ENCODE results near the gene ELF1.
"Not testable (repeated sequence)": the region's sequence is repeated elsewhere in the genome, so short reads cannot be mapped to it uniquely, and the experiment has no call there.

The ELF1 gene

DNA sequence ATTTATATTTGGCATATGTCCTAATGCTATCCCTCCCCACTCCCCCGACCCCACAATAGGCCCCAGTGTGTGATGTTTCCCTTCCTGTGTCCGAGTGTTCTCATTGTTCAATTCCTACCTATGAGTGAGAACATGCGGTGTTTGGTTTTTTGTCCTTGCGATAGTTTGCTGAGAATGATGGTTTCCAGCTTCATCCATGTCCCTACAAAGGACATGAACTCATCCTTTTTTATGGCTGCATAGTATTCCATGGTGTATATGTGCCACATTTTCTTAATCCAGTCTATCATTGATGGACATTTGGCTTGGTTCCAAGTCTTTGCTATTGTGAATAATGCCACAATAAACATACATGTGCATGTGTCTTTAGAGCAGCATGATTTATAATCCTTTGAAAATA, 23.3 kb upstream of the ELF1 start:
- DNase-seq (ENCODE audit: low read depth, low spot score), result not testable (repeated sequence)

DNA sequence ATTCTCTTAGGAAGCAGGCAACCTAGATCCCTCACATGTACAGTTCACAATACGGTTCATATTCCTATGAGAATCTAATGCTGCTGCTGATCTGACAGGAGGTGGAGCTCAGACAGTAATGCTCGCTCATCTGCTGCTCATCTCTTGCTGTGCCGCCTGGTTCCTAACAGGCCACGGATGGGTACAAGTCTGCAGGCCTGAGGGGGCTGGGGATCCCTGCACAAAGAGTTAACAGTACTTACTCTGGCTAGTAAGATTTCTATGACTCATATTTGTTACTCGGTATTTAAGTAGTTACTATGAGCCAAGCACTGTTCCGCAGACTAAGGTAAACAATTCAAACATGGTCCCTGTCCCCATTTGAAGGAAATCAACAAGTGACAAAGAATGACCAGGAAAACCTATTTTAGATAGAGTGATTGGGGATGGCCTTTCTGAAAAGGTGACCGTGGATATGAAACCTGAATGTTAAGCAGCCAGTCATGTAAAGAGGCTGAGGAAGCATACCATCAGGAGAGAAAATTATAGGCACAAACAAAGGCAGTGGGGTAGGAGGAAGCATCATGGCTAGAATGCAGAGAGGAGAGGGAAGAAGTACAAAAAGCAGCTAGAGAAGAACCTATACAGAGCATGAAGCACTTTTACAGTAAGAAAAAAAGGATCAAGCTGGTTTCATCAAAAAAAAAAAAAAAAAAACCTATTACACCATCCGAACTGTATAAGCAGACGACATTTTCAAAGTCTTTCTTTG, 21.6 kb upstream of the ELF1 start:
- DNase-seq (ENCODE audit: low read depth, low spot score), result no peak

GRCh38 chr13:41039746-41040145, 20.6 kb upstream of the ELF1 start:
- no peak for DNase-seq (ENCODE audit: low read depth, low spot score)

- DNase-seq (ENCODE audit: low read depth, low spot score), result not testable (repeated sequence)
These were observed 17.4 kb upstream of the ELF1 start for GRCh38 chr13:41036557-41036956.

DNA sequence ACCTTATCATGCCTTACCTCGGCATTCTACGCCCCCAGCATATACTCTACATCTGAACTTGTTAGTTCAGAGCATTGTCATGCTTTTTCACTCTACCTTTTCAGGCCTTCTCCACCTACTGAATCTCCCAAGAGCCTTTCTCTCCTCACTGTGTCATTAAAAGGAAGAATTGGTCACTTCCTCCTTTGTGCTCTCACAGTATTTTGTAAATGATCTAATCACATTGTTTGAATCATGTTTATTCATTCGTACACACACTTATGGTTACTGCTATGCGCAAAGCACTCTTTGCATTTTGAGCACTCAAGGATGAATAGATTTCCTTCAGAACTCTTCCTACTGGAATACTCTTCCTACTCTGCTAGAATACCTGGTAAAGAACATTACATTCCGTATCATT, 15.8 kb upstream of the ELF1 start:
- DNase-seq (ENCODE audit: low read depth, low spot score), result no peak

- no peak for DNase-seq (ENCODE audit: low read depth, low spot score)
These were observed 15.3 kb upstream of the ELF1 start for GRCh38 chr13:41034382-41034781.

GRCh38 chr13:41032691-41033376, 13.7 kb upstream of the ELF1 start:
- DNase-seq (ENCODE audit: low read depth, low spot score), result no peak

- DNase-seq (ENCODE audit: low read depth, low spot score), result no peak
These were observed 10.5 kb upstream of the ELF1 start for GRCh38 chr13:41029629-41030028.

- no peak for DNase-seq (ENCODE audit: low read depth, low spot score)
These were observed 8.9 kb upstream of the ELF1 start for GRCh38 chr13:41028051-41028450.

GRCh38 chr13:41026788-41027187, 7.7 kb upstream of the ELF1 start:
- DNase-seq (ENCODE audit: low read depth, low spot score), result no peak

DNA sequence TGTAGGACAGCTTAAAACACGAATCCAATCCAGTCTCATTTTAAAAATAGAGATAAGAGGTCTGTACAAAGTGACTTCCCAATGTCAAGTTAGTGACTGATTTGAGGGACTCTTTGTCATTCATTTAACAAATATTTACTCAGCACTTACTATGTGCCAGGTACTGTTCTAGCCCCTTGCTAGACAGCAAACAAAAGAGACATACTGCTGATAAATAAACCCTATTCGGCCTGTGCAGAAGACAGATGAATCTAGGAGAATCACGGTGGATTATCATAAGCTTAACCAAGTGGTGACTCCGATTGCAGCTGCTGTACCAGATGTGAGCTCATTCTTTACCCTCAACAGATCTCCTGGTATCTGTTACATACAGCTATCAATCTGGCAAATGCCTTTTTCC, 6.4 kb upstream of the ELF1 start:
- no peak for DNase-seq (ENCODE audit: low read depth, low spot score)

- DNase-seq (ENCODE audit: low read depth, low spot score), result no peak
These were observed 647 bp upstream of the ELF1 start for GRCh38 chr13:41019578-41020347.

- DNase-seq (ENCODE audit: low read depth, low spot score), result no peak
These were observed 541 bp downstream of the ELF1 start for GRCh38 chr13:41018602-41018948.

DNA sequence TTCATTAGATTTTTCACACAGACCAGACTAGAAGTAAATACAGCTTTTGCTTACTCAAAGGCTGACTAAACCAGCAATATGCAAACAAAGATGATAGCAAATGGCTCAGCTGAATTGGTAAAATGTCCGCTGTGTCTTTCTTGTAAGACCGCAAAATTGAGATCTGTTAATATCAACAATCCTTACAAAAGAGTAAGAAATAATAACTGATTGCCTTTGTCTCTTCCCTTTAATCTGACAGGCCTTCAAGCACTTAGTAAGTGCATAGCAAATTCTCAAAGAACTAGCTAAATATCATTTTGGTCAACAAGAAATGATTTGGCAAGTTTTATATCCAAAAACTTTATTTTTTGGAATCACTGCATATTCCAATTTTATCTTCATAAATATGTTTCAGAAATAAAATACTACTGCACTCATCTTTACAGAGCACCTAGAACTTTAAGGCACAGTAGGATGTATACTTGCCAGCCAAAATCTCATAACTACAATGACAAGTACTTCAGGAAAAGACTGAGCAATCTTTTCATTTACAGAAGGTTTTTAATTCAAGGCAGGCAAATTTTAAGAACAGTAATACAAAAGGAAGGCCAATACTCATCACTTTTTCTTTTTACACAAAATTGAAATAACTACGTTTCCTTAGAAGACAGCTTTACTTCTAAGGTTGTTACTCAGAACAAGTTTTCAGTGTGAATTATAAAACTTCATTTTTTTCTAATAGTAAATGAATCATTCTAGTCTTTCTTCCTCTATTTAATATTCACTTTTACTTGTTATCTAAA, 1.1 kb downstream of the ELF1 start:
- no peak for DNase-seq (ENCODE audit: low read depth, low spot score)

DNA sequence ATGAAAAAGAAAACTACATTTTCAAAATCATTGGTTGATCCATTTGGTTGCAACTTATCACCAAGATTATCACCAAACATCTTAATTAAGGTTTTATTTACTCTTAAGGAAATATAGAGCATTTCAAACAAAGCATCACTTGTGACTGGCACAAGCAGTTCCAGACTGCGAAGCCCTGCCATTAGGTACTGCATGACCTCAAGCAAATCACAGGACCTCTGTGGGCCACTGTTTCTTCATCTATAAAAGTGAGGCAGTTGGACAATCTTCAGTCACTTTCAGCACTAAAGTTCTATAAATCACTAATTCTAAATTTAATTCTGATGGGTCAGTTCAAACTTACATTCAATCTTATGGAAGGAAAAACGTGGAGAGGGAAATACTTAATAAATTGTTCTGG, 2.0 kb downstream of the ELF1 start:
- no peak for DNase-seq (ENCODE audit: low read depth, low spot score)

- no peak for DNase-seq (ENCODE audit: low read depth, low spot score)
These were observed 3.2 kb downstream of the ELF1 start for GRCh38 chr13:41015920-41016319.

- no peak for DNase-seq (ENCODE audit: low read depth, low spot score)
These were observed 5.3 kb downstream of the ELF1 start for GRCh38 chr13:41013835-41014234.

- DNase-seq (ENCODE audit: low read depth, low spot score), result no peak
These were observed 6.6 kb downstream of the ELF1 start for GRCh38 chr13:41012536-41012935.

DNA sequence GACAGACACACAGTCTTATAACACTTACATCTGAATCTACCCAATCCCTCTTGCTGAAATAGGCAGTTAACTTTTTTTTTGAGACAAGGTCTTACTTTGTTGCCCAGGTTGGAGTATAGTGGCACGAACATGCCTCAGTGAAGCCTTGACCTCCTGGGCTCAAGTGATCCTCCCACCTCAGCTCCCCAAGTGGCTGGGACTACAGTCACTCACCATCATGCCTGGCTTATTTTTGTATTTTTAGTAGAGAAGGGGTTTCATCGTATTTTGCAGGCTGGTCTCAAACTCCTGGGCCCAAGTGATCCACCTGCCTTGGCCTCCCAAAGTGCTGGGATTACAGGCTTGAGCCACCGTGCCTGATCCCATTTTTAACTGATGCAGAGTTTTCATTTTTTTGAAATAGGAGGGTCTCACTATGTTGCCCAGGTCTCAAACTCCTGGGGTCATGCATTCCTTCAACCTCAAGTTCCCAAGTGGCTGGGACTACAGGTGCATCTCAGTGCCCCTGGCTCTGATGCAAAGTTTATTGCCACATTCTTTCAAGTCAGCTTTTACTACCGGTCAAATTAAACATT, 7.6 kb downstream of the ELF1 start:
- no peak for DNase-seq (ENCODE audit: low read depth, low spot score)

GRCh38 chr13:41008349-41008980, 10.7 kb downstream of the ELF1 start:
- no peak for DNase-seq (ENCODE audit: low read depth, low spot score)

DNA sequence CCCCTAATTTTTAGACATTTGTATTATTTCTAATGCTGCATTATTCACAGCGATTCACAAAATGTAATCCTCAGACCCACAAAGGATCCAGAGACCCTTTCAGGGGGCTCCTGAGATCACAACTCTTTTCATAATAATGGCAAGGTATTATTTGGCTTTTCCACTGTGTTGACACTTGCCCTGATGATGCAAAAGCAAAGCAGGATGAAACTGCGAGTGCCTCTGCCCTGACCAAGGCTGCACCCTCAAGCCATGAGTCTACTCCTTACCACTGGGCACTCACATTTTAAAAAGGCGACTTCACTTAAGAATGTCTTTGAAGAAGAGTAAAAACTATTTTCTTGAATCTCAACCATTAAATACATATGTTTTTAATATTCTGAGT, 11.4 kb downstream of the ELF1 start:
- no peak for DNase-seq (ENCODE audit: low read depth, low spot score)

Data from ELF-1 (cell line).